T-helper 2 cell treated with Interferon-gamma antibody and Interleukin-4, amounts not matched to agents 100 ng/mL and 5 ng/mL, for 36 hours (primary cell): ENCODE data around the gene SP5. TPM values are rescaled to one million over a fixed set of nuclear protein-coding genes. Genes with fewer than 3 reads are reported as not detected.
"Not testable (repeated sequence)": the region's sequence is repeated elsewhere in the genome, so short reads cannot be mapped to it uniquely, and the experiment has no call there.

Experiments
- intact Hi-C: fragments of 100-400 bp; cut with micrococcal nuclease; formaldehyde crosslinking; loops from one replicate; pipeline ENCODE4 v1.15.1; 2023
- total RNA-seq: library from RNA; stranded (reverse); gene quantifications from 2 replicates; pipeline ENCODE4 v1.2.3, GENCODE V29; 2022

SP5 gene
- total RNA-seq, 1 donor from 2014 or later: 0.09 TPM

- intact Hi-C loops: no loop called here
These were observed 21.5 kb downstream of the SP5 start for GRCh38 chr2:170736628-170737027.

DNA sequence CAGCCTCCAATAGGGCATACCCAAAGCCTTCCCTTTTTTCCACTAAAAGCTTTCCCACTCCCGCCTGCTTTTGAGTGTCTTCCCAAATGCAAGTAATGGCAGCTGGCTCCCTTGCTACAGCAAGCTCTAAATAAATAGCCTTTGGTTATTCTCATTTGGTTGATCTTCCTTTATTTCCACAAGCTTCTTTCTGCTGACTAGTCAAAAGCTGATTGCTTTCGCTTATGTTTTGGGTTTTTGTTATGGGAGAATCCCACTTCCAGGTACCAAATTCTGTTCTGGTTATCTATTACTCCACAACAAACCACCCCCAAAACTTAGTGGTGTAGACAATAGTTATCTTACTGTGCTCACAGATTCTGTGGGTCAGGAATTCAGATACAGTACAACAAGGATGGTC lies 22.3 kb downstream of the SP5 start:
- intact Hi-C loops: no loop called here

DNA sequence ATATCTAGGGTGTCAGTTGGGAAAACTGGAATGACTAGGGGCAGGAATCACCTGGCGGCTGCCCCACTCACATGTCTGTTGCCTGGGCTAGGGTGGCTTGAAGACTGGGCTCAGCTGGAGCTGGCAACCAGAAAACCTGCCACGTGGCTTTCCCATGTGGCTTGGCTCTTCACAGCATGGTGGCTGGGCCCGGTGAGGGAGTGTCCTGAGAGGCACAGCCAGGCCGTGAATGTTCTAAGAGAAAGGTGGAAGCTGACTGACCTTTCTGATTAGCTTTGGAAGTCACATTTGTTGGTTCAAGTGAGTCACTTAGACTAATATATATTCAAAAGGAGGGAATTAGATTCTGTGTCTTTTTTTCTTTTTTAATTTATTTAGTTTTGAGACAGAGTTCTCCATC lies 22.7 kb downstream of the SP5 start:
- intact Hi-C loops: no loop called here

- intact Hi-C loops: no loop called here
These were observed 23.9 kb downstream of the SP5 start for GRCh38 chr2:170739048-170739447.

DNA sequence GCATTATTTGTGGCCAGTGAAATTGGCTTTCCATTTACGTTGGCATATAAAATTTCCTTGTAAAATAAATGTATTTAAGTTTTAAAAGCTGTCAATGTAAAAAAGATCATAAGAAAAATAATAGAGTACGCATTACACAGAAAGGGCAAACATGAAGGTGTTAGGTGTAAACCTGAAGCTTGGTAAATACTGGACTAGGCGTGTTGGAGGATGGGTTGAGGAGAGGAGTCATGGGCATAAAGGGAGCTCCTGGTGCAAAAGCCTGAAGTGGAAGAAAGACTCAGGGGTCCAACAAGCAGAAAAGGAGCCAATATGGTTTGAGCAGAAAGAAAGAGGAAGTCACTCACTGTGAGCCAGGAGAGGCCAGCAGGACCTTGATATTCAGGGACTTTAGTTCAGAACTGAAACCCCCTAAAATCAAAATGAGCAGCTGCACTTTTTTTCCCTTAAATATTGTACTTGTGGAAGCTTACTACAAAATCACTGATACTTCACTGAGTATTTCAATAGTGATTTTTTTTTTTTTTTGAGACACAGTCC lies 24.4 kb downstream of the SP5 start:
- intact Hi-C loops: no loop called here

- intact Hi-C loops: no loop called here
These were observed 25.5 kb downstream of the SP5 start for GRCh38 chr2:170740660-170741059.

- intact Hi-C loops: no loop called here
These were observed 26.9 kb downstream of the SP5 start for GRCh38 chr2:170742000-170742399.

GRCh38 chr2:170742896-170743529 lies 27.9 kb downstream of the SP5 start:
- intact Hi-C loops: no loop called here

GRCh38 chr2:170743530-170744239 lies 28.5 kb downstream of the SP5 start:
- intact Hi-C loops: no loop called here

- intact Hi-C loops: no loop called here
These were observed 29.3 kb downstream of the SP5 start for GRCh38 chr2:170744248-170745002.

GRCh38 chr2:170745305-170745704 lies 30.2 kb downstream of the SP5 start:
- intact Hi-C loops: no loop called here

GRCh38 chr2:170747921-170748320 lies 32.8 kb downstream of the SP5 start:
- intact Hi-C loops: no loop called here

DNA sequence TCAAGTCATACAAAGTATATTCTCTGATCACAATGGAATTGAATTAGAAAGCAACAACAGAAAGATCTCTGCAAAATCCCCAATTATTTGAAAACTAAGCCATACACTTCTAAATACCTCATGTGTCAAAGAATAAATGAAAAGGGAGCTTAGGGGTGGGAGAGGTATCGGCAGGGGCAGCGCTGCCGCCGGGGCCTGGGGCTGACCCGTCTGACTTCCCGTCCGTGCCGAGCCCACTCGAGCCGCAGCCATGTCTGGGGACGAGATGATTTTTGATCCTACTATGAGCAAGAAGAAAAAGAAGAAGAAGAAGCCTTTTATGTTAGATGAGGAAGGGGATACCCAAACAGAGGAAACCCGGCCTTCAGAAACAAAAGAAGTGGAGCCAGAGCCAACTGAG lies 36.4 kb downstream of the SP5 start:
- intact Hi-C loops: not testable (repeated sequence)

DNA sequence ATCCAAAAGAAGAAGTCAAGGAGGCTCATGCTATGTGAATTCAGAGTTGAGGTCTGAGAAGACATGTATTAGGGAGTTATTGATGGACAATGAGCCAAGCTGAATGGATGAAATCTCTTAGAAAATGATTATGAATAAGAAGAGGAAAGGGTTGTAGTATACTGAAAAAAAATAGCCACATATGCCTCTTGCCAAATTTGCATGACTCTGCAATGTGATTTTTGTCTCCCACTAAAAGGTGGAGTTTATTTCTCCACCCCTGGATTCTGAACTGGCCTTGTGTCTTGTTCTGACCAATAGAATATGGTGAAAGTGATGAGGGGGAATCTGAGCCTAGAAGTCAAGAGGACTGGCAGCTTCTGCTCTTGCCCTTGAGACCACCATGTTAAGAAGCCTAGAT lies 46.4 kb downstream of the SP5 start:
- intact Hi-C loops: no loop called here

DNA sequence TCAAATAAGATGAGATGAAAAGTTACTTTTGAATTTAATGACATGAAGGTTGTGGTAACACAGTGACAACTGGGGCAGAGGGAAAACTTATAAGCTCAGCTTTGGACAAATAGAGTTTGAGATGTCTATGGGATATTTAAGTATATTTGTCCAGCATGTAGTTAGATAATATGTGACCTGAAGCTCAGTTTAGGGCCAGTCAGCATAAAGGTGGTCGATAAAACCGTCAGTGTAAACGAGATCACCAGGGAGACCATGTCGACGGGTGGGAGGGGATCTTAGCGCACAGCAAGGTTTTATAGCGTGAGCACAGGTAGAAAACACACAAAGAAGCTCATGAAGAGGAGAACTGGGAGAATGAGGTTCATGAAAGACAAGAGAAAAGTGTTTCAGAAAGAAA lies 47.6 kb downstream of the SP5 start:
- intact Hi-C loops: no loop called here

DNA sequence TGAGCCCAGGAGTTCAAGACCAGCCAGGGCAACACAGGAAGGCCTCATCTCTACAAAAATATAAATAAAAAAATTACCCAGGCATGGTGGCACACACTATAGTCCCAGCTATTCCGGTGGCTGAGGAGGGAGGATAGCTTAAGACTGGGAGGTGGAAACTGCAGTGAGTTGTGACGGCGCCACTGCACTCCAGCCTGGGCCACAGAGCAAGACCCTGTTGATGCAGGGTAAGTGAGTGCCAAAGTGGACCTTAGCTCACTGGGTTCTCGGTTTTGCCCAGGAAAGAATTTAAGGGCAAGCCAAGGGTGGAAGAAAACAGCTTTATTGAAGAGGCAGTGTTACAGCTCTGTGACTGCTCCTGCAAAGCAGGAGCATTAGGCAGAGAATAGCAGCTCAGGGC lies 48.1 kb downstream of the SP5 start:
- intact Hi-C loops: no loop called here

DNA sequence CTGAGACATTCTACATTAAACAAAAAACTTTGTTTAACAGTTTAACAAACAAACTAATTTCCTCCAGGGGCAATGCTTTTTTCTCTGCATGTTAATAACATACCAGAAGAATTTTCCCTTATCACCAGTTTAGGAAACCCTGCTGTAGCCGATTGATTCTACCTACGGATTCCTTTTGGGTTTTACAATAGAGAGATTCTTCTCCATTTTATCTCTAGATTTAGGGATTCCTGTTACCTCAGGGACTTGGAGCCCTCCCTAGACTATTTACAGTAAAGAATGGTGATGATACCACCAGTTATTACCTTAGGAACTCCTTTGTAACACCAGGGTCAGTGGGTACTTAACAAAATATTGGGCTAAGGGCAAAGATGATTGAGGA lies 49.7 kb downstream of the SP5 start:
- intact Hi-C loops: no loop called here

DNA sequence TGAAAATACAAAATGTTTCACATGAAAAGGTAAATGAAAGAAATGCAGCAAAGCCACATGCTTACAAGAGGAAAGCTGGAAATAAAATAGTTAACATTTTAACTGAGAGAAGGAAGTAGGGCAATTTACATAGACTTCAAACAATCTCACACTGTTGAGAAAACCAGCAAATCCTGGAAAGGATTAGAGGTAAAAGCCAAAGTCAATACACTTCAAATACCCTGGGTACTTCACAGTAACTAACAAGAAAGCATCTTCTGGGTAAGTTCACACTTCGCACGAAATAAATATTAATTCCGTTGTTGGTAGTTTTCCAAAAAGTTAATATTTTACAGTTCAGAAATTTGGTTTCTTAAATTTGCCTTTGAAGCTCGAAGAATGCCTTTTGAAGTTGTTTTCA lies 51.6 kb downstream of the SP5 start:
- intact Hi-C loops: no loop called here
